LHCN-M2 (cell line): Measurements from ENCODE around the gene RASA4B. TPM values are rescaled to one million over a fixed set of nuclear protein-coding genes. Genes with fewer than 3 reads are reported as not detected.
"Not testable (repeated sequence)": the region's sequence is repeated elsewhere in the genome, so short reads cannot be mapped to it uniquely, and the experiment has no call there.

Experiments
- DNase-seq: peaks from one replicate; pipeline ENCODE4 v3.0.0-alpha.2; 2012; ENCODE audit warnings: low read depth
- total RNA-seq: library from RNA; depleted of rRNA; stranded (reverse); fragments of >200 nt; gene quantifications from 2 replicates; pipeline ENCODE4 v1.2.3, GENCODE V29; 2014

The RASA4B gene
- total RNA-seq, 1 experiment from 2014 or later: 0.40 TPM

DNA sequence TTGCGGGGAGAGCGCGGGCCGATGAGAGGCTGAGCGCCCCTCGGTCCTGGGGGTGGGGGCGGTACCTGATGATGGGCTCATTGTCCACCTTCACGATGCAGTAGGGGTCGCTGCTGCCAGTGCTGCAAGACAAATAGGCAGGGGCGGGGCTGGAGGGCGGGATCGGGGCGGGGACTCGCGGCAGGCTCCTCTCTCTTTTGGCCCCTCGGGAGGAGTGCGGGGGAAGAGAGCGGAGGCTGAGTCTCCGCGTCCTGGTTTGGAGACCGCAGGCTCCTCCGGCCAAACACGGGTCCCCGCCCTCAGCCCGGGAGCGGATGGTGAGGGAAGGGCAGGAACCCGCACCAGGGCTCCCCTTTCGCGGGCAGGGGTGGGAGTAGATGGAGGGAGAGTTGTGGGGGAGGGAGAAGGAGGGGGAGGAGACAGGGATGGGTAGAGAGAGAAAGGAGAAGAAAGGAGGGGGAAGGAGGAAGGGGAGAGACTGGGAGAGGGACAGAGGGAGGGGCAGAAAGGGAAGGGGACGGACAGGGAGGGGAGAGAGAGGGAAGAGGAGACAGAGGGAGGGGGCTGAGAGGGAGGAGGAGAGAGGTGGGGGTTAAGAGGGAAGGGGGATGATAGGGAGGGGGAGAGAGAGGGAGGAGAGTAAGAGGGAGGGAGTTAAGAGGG lies 5.6 kb downstream of the RASA4B start:
- not testable (repeated sequence) for DNase-seq

DNA sequence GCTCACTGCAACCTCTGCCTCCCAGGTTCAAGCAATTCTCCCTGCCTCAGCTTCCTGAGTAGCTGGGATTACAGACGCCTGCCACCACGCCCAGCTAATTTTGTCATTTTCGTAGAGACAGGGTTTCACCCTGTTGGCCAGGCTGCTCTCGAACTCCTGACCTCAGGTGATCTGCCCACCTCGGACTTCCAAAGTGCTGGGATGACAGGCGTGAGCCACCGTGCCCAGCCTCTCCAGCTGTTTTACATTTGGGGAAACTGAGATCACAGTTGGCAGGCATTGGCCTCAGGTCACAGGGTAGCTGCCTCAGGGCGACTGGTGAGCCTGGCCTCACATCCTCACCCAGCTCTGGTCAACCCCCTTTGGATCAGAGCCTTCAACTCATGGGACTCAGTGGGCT lies 7.0 kb downstream of the RASA4B start:
- DNase-seq: not testable (repeated sequence)

DNA sequence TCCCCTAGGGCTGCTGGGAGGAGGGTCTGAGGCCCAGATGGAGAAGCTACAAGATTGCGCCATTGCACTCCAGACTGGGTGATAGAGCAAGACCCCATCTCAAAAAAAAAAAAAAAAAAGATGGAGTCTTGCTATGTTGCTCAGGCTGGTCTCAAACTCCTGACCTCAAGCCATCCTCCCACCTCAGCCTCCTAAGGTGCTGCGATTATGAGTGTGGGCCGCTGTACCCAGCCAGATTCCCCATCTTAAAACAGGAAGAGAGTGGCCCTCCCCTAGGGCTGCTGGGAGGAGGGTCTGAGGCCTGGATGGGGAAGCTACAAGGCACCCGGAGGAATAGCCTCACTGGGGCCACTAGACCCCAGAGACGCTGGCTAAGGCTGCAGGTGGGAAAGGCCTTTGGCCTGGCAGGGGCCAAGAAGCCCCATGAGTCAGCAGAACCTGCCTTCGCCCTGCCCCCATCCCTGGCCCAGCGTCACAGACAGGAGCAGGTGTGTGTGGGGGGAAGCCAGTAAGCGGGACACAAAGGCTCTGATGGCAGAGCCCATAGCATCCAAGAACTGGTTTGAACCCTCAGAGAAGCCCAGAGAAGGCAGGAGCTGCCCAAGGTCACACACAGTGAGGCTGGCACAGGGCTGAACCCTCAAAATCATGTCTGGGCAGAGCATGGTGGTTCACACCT lies 10.0 kb downstream of the RASA4B start:
- not testable (repeated sequence) for DNase-seq

DNA sequence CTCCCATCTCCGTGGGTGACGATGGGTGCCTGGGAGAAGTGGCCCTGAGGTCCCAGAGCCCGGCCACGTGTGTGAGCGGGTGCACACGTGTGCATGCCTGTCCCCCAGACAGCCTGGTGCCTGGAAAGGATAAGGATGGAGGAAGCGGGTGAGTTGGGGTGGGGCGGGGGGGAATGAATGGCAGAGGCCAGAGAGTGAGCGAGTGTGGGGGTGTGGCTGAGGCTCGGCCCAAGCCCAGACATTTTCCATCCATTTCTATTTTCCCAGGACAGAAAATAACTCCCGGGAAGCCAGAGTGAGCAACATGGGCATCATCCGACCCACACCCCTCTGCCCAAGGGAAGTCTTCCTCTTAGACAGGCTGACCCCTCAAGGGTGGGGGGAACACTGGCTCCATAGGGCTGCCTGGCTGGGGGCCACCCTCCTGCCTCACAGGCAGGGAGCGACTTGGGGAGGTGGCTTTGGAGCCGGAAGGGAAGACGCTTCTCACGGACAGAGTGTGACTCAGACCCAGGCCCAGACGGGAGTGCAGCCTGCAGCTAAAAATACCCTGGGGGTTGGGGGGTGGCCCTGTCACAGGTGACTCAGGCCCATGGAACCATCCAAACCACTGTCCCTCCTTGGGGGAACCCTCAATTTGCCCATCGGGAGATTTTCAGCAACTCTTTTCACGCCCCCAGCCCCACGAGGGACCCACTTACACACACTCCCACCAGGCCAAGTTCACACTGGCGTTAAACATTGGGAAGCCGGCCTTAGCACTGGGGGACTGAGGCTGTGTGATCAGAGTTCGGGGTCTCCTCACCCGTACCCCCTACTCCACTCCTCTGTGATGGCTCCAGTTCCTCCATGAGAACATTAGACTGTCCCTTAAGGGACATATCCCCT lies 12.0 kb downstream of the RASA4B start:
- not testable (repeated sequence) for DNase-seq

DNA sequence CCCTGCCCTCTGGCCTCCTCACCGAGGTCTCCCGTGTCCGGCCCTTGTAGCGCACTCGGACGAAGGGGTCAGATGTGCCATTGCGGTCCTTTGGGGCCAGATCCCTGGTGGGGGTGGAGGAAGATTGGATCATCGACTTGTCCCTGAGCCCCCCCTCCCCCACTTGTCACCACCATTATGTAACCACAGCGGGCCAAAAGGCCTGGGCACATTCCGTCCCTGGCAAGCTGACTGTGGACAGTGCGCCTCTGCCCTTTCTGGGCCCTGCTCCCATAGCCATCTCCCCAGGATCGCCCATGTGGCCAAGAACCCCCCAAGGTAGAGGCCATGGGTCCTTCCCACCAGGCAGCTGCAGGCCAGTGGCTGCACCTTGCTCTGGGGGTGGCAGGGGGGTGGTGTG lies 14.4 kb downstream of the RASA4B start:
- DNase-seq: not testable (repeated sequence)

DNA sequence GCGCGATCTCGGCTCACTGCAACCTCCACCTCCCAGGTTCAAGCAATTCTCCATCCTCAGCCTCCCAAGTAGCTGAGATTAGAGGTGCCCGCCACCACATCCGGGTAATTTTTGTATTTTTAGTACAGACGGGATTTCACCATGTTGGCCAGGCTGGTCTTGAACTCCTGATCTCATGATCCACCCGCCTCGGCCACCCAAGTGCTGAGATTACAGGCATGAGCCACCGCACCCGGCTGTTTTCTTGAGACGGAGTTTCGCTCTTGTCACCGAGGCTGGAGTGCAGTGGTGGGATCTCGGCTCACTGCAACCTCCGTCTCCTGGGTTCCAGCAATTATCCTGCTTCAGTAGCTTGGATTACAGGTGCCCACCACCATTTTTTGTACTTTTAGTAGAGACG lies 19.3 kb downstream of the RASA4B start:
- not testable (repeated sequence) for DNase-seq

DNA sequence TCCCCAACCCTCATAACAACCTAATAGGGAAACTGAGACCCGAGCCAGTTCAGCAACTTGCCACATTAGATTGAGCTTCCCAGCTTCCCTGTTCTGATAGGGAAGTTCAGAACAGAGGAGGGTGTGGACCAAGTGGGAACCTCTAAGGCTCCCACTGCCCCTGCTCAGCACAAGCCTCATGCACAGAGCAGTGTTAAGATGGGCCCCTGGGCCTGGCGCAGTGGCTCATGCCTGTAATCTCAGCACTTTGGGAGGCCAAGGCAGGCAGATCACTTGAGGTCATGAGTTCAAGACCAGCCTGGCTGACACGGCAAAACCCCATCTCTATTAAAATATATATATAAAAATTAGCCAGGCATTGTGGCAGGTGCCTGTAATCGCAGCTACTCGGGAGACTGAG lies 20.3 kb downstream of the RASA4B start:
- not testable (repeated sequence) for DNase-seq

DNA sequence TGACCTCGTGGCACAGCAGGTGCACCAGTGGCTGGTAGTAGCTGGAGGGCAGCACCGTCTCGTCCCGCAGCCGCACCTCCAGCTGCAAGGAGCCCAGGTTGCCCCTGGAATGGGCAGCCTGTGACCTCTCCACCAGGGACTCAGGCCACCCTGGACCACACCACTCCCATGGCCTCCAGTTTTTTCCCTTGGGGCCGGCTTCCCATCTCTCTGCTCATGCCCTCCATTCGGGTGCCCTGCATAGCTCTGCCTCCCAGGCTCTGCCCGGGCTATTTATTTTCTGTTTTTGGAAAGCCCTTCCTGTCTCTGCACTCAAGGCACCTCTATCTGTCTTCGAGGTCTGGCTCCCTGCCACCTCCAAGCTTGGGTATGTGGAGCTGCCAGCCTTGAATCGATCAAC lies 20.7 kb downstream of the RASA4B start:
- not testable (repeated sequence) for DNase-seq

DNA sequence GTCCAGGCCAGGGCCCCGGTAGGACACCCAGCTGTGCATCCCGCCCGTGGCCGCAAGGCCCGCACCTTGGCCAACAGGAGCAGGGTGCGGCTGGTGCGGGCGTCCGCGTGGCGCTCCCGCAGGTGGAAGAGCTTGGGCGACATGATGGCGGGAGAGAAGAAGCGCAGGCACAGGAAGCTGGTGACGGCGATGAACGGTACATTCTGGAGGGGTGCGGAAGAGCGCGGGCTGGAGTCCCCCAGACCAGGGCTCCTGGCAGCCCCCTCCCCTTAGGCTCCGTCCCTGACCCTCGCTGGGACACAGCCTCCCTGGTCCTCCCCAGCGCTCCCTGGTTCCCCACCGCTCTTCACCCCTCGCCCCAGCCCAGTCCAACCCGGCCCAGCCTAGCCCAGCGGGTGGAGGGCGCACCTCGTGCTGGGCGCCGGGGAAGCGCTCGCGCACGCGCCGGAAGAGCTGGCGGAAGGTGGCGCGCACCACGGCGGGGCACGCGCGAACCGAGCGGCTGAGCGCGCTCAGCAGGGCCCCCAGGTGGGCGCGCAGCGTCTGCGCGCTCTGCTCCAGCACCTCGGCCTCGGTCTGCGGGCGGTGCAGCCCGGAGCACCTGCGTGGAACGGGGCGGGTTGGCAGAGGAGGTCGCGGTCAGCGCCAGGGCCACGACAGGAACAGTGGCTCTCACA lies 23.0 kb downstream of the RASA4B start:
- DNase-seq: not testable (repeated sequence)

DNA sequence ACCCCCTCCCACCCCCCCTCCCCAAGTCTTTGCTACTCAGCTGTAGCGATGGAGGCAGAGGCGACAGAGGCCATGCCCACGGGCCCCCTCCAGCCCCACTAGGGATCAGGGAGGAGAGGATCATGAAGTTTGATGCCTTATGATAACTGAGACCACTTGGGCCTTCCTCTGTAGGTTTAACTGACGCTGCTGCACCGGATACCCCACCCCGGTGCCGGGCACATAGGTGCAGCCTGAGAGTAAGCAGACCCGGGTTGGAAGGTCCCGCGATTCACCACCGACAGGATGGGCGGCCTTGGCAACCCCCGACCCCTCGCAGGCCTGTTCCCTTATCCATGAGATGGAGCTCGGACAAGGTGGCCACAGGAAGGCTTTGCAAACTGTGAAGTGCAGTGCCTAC lies 23.6 kb downstream of the RASA4B start:
- DNase-seq: not testable (repeated sequence)

DNA sequence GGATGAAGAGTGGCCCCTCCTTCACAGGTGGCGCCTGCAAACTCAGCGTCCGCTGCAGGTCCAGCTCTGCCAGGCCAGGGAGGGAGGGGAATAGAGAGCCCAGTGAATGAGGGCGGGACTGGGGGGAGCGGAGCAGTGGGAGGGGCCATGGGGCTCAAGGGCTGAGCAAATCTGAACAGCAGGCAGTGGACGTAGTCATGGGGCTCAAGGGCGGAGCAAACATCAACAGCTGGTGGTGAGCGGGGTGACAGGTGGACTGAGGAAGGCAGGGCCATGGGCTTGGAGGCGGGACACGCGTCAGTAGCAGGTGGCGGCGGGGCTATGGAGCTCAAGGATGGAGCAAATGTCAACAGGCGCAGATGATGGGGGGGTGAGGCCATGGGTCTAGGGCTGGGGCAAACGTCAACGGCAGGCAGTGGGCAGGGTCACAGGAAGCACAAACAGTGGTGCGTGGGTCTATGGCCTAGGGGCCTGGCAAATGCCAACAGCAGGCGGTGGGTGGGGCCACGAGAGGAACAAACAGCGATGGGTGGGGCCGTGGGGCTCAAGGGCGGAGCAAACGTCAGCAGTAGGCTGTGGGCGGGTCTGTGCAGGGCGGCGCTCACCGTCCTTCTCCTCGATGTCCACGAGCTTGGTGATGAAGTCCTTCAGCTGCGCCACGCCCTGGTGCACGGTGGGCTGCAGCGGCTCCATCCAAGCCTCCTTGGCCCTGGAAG lies 24.2 kb downstream of the RASA4B start:
- DNase-seq: not testable (repeated sequence)

DNA sequence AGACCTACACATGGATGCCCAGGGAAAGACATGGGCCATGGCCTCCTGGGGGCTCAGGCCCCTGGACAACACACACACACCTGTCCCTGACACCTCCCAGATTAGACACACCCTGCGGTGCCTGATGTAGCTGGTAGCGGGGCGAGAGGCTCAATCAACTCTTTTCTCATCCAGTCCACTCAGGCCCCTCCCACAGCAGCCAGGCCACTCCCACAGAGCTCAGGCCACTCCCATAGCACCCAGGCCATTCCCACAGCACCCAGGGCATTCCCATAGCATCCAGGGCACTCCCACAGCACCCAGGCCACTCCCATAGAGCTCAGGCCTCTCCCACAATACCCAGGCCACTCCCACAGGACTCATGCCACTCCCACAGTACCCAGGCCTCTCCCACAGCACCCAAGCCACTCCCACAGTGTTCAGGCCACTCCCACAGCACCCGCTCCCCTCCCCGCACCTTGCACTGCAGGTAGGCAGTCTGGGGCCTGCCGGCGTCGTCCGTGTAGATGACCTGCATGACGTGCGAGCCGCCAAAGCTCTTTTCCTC lies 27.0 kb downstream of the RASA4B start:
- not testable (repeated sequence) for DNase-seq

DNA sequence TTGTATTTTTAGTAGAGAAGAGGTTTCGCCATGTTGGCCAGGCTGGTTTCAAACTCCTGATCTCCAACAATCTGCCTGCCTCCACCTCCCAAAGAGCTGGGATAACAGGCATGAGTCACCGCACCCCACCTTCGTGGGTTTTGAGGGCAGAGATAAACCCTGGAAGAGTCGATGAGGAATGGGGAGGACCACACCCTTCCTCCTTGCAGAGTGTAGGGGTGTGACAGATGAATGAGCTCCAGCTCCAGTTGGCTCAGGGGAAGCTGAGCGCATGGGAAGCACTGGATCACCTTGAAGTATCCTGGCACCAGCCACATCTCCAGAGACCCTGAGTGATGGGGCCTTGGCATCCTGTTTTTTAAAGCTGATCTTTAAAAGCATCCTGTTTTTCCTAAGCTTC lies 33.3 kb downstream of the RASA4B start:
- DNase-seq: not testable (repeated sequence)

DNA sequence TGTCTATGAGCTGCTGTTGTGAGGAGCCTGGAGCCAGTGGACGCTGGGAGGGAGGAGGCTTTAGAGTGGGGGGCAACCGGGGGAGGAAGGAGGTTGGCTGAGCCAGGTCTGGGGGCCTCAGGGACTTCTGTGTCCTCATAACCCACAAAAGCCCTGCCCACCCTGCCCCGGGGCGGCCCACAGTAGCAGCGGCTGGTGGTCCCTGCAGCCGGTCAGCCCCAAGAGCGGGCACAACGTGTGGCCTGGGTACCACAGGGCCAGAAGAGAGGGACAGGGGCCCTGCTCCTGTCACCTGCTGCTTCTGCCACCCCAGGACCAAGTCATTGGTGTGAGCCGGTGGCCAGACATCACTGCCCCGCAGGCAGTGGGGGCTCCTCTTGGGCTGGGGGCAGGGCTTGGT lies 35.6 kb downstream of the RASA4B start:
- DNase-seq: not testable (repeated sequence)

DNA sequence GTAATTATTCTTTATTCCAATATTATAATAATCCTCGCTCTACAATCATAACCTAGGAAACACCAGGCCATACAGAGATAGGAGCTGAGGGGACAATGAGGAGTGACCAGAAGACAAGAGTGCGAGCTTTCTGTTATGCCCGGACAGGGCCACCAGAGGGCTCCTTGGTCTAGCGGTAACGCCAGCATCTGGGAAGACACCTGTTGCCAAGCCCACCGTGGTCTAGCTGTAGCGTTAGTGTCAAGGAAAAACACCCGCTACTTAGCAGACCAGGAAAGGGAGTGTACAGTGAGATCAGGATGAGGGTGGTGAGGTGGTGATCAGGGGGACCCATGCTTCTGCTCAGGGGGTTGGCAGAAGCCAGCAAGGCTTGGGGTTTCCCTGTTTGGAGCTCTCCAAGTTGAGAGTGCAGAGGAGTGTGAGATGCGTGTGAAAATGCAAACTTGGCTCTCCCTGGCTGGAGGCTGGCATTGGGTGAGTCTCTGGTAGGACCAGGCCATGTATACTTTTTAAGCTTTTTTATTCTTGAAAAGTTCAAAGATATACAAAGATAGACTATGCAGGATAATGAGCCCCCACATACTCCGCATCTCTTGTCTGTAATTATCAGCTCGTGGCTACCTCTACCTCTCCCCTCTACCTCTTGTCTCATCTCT lies 37.5 kb downstream of the RASA4B start:
- DNase-seq: not testable (repeated sequence)

DNA sequence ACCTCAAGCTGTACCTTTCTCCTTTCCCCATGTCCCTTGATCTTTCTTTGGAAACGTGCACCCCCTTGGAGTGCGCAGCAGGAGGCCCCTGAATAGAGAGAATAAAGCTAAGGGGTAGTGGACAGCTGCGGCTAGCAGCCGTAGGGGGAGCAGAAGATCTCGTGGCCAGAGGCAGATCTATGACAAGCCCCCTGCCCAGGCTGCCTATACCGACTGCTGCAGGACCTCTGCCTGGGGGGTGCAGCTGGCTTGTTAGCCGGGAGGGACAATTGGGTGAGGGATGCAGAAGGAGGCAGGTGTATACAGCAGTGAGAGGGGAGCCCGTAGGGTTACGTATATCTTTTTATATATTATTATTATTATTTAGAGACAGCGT lies 38.4 kb downstream of the RASA4B start:
- not testable (repeated sequence) for DNase-seq

DNA sequence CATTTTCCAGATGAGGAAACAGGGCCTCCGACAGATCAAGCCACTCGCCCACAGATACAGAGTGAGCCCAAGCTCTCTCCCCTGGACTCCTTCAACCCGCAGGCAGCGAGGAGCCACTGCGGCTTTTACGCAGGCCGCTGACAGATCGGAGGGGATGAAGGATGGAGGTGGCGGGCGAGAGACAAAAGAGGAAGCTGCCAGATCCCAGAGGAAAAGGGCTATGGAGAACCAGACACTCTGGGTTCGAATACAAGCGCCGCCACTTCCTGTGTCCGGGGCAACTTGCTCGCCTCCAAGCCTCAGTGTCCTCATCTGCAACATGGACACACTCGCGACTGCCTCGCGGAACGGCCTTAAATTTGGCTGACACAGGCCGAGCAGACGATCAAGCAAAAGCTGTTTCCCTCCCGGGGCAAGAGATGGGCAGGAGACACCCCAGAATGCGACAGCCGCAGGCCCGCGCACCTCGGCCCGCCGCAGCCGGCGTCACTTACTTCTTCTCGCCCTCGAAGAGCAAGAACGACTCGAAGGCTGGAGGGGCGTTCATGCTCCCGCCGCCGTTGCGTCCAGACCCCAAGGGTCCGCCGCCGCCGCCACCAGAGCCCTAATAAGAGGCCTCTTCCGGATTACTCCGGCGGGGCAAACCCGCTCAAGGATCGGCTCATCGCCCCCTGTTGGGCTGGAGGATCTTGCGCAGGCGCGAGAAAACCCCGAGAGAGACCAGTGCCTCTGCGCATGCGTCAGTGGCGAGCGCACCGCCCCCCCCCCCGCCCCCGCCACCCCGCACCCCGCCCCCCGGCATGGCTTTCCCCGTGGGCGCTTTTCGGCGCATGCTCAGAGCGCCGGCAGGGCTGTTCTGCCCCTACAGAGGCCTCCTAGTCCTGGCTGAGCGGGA lies 39.0 kb downstream of the RASA4B start, which contains the start of gene POLR2J:
Gene POLR2J (minus strand): TSS at position 609 of the 895 bp plus-strand sequence. CDS start 62 bp downstream, at position 547.
- DNase-seq: peak; percentile 78

DNA sequence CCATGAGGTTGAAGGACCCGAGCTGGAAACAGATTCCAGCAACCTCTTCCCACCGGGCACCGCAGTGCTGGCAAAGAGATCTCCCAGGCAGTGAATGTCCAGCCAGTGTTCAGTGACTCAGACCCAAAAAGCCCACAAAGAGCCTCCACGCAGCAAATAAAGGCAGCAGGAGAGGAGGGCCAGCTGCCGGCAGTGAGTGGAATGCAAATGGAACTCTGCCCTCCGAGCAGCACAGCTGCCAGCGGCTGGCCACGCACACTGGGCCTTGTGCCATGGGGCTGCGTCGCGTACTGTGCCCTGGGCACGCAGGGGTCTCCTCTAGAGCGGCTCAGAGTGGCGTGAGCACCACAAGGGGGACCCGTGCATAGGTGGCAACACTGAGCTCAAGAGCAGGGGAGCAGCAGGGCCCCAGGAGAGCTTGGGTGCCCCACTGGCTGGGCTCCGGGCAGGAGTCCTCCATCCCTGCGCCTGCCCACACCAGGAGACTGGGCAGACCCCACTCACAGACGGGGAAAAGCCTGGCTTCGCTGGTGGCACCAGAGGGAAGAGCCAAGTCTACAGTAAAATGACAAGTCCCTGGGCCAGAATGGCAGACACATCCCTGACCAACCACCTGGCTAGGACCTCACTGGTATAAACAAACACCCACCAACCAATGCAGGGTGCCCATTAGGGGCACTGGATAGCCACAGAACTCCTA lies 42.7 kb downstream of the RASA4B start:
- peak; percentile 63 for DNase-seq
